ENCODE measurements around the gene MACF1. TPM values are rescaled to one million over a fixed set of nuclear protein-coding genes. Genes with fewer than 3 reads are reported as not detected.
"Not testable (repeated sequence)": the region's sequence is repeated elsewhere in the genome, so short reads cannot be mapped to it uniquely, and the experiment has no call there.

Gene MACF1
- total and polyA plus RNA-seq, 2 donors: 93.2 to 124 TPM

DNA sequence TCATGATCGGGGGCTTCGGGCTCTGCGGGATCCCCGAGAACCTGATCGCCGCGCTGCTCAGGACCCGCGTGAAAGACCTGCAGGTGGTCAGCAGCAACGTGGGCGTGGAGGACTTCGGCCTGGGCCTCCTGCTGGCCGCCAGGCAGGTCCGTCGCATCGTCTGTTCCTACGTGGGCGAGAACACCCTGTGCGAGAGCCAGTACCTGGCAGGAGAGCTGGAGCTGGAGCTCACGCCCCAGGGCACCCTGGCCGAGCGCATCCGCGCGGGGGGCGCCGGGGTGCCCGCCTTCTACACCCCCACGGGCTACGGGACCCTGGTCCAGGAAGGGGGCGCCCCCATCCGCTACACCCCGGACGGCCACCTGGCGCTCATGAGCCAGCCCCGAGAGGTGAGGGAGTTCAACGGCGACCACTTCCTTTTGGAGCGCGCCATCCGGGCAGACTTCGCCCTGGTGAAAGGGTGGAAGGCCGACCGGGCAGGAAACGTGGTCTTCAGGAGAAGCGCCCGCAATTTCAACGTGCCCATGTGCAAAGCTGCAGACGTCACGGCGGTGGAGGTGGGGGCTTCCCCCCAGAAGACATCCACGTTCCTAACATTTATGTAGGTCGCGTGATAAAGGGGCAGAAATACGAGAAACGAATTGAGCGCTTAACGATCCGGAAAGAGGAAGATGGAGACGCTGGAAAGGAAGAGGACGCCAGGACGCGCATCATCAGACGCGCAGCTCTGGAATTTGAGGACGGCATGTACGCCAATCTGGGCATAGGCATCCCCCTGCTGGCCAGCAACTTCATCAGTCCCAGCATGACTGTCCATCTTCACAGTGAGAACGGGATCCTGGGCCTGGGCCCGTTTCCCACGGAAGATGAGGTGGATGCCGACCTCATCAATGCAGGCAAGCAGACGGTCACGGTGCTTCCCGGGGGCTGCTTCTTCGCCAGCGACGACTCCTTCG lies 310.9 kb downstream of the MACF1 start:
- H3K9me3 ChIP-seq (ENCODE audit: control insufficient read depth in 2 of 2, insufficient read depth in 1 of 2, low read length in 1 of 2); H3K27ac ChIP-seq (ENCODE audit: low read depth in 1 of 2, low read length in 1 of 2); H3K4me3 ChIP-seq (ENCODE audit: low read length in 2 of 2); H3K36me3 ChIP-seq (ENCODE audit: control insufficient read depth in 2 of 2, insufficient read depth in 2 of 2, low read length in 1 of 2); H3K4me1 ChIP-seq (ENCODE audit: control insufficient read depth in 2 of 2, insufficient read depth in 2 of 2, low read length in 2 of 2); DNase-seq (ENCODE audit: low read depth in 6 of 9, low spot score in 9 of 9): not testable (repeated sequence)
- H3K27me3 ChIP-seq (ENCODE audit: control insufficient read depth in 2 of 2, insufficient read depth in 1 of 2, low read length in 1 of 2): peaks cover 4 to 15% of the 10 kb centered on the region in 2 donors
- under 1% methylated on average over 21 of the region's 78 CpGs for WGBS

- WGBS: 97% methylated on average over 4 of the region's 4 CpGs
- H3K36me3 ChIP-seq (ENCODE audit: control insufficient read depth in 2 of 2, insufficient read depth in 2 of 2, low read length in 1 of 2); H3K9me3 ChIP-seq (ENCODE audit: control insufficient read depth in 2 of 2, insufficient read depth in 1 of 2, low read length in 1 of 2); H3K27ac ChIP-seq (ENCODE audit: low read depth in 1 of 2, low read length in 1 of 2); DNase-seq (ENCODE audit: low read depth in 6 of 9, low spot score in 9 of 9); H3K4me3 ChIP-seq (ENCODE audit: low read length in 2 of 2); H3K4me1 ChIP-seq (ENCODE audit: control insufficient read depth in 2 of 2, insufficient read depth in 2 of 2, low read length in 2 of 2): not testable (repeated sequence)
- H3K27me3 ChIP-seq (ENCODE audit: control insufficient read depth in 2 of 2, insufficient read depth in 1 of 2, low read length in 1 of 2): peaks cover 4 to 11% of the 10 kb centered on the region in 2 donors
Measured at GRCh38 chr1:39516841-39517240, 312.3 kb downstream of the MACF1 start.

DNA sequence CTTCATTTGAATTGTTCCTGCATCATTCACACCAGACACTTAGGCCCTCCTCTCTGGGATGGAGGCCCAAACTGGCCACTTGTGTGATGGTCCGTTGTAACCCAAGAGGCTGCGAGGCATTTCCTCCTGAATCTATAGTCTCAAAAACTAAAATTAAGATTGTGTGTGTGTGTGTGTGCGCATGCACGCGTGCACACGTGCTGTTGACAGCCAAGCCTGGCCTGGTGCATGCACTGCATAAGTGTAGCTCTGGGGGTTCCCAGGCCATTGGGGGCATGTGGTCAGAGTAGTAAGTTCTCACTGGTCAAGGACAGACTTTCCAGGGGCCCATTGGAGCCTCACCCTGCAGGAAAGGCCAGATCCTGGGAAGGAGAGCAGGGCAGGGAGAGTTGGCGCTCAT lies 313.4 kb downstream of the MACF1 start:
- not testable (repeated sequence) for H3K9me3 ChIP-seq (ENCODE audit: control insufficient read depth in 2 of 2, insufficient read depth in 1 of 2, low read length in 1 of 2); H3K4me1 ChIP-seq (ENCODE audit: control insufficient read depth in 2 of 2, insufficient read depth in 2 of 2, low read length in 2 of 2); DNase-seq (ENCODE audit: low read depth in 6 of 9, low spot score in 9 of 9); H3K27ac ChIP-seq (ENCODE audit: low read depth in 1 of 2, low read length in 1 of 2); H3K27me3 ChIP-seq (ENCODE audit: control insufficient read depth in 2 of 2, insufficient read depth in 1 of 2, low read length in 1 of 2); H3K4me3 ChIP-seq (ENCODE audit: low read length in 2 of 2); H3K36me3 ChIP-seq (ENCODE audit: control insufficient read depth in 2 of 2, insufficient read depth in 2 of 2, low read length in 1 of 2)
- WGBS: 97% methylated on average over 6 of the region's 7 CpGs

DNA sequence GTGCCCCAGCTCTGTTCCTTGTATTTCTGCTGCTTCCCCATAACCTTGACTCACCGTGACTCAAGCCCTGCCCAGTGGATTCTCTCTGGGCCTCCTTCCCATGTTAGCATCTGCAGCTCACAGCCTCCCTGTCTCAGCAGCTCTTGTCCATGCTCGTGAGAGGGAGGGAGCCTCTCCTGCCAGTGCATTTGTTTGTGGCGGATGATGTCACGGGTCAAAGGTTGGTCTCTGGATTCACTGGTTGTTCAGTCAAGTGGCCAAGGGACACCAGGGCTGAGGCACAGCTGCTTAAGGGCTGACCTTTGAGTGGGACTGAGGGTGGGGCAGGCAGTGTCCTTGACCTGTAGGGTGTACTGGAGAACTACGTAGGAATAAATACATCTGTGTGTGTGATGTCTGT lies 314.9 kb downstream of the MACF1 start:
- not testable (repeated sequence) for H3K27me3 ChIP-seq (ENCODE audit: control insufficient read depth in 2 of 2, insufficient read depth in 1 of 2, low read length in 1 of 2); H3K36me3 ChIP-seq (ENCODE audit: control insufficient read depth in 2 of 2, insufficient read depth in 2 of 2, low read length in 1 of 2); H3K4me3 ChIP-seq (ENCODE audit: low read length in 2 of 2); H3K9me3 ChIP-seq (ENCODE audit: control insufficient read depth in 2 of 2, insufficient read depth in 1 of 2, low read length in 1 of 2); H3K27ac ChIP-seq (ENCODE audit: low read depth in 1 of 2, low read length in 1 of 2); H3K4me1 ChIP-seq (ENCODE audit: control insufficient read depth in 2 of 2, insufficient read depth in 2 of 2, low read length in 2 of 2); DNase-seq (ENCODE audit: low read depth in 6 of 9, low spot score in 9 of 9)
- WGBS: 93% methylated on average over 2 of the region's 5 CpGs

DNA sequence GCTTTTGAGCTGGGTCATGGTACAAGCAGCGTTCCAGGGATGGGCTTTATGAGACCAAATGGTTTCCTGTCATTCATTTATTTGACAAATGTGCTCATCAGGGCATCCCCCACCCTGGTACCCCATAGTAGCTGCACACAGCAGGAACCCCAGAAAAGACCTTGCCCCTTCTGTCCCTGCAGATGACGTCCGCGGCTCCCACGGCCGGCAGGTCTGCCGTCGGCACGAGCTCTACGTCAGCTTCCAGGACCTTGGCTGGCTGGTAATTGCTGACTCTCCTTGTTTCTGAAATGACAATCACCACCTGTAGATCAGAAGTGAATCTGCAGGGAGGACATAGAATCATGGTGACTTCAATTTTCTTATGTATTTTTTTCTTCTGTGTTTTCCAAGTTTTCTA lies 317.7 kb downstream of the MACF1 start:
- H3K9me3 ChIP-seq (ENCODE audit: control insufficient read depth in 2 of 2, insufficient read depth in 1 of 2, low read length in 1 of 2); H3K4me3 ChIP-seq (ENCODE audit: low read length in 2 of 2); H3K36me3 ChIP-seq (ENCODE audit: control insufficient read depth in 2 of 2, insufficient read depth in 2 of 2, low read length in 1 of 2); DNase-seq (ENCODE audit: low read depth in 6 of 9, low spot score in 9 of 9); H3K27me3 ChIP-seq (ENCODE audit: control insufficient read depth in 2 of 2, insufficient read depth in 1 of 2, low read length in 1 of 2); H3K4me1 ChIP-seq (ENCODE audit: control insufficient read depth in 2 of 2, insufficient read depth in 2 of 2, low read length in 2 of 2); H3K27ac ChIP-seq (ENCODE audit: low read depth in 1 of 2, low read length in 1 of 2): not testable (repeated sequence)
- 92% methylated on average over 10 of the region's 10 CpGs for WGBS

DNA sequence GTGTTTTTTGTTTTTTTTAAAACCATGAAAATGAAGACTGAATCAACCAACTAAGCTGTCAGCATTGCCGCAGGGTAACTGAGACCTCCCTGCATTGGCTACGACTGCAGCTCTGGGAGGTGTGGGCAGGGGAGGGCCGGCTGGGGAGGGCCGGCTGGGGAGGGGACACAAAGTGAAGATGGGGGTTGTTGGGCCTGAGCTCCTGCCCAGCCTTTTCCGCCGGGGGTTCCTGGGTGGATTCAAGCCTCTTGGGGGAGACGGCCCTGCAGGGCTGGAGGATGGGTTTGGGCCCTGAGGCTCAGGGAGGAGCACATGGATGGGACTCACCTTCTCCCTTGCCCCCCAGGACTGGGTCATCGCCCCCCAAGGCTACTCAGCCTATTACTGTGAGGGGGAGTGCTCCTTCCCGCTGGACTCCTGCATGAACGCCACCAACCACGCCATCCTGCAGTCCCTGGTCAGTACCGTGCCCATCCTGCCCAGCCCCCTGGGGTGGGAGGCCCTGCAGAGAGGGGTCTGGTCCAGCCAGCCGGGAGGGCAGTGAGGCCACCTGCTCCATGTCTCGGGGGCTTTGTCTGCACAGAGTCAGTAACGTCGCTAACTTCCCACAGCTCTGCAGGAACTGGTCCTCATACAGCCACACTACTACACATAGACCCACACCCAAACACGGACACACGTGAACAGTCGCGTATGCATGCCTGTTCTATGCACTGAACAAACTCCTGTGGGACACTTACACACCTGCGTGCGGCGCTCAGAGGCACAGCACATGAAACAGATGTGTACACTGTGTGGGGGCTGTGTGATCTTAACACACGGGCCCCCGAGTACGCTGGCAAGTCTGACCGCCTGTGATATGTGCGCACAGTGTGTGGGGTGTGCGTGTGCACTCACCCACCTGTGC lies 318.4 kb downstream of the MACF1 start:
- no peaks in the 10 kb centered on the region for H3K27me3 ChIP-seq (ENCODE audit: control insufficient read depth in 2 of 2, insufficient read depth in 1 of 2, low read length in 1 of 2)
- no peak overlapping the region for H3K27ac ChIP-seq (ENCODE audit: low read depth in 1 of 2, low read length in 1 of 2)
- WGBS: 95% methylated on average over 29 of the region's 29 CpGs

GRCh38 chr1:39524171-39524570 lies 319.7 kb downstream of the MACF1 start:
- Histone ChIP-seq H3K27ac (ENCODE audit: low read depth in 1 of 2, low read length in 1 of 2) (no peak overlapping the region), H3K9me3 (ENCODE audit: control insufficient read depth in 2 of 2, insufficient read depth in 1 of 2, low read length in 1 of 2) (no peaks in the 10 kb centered on the region), H3K4me1 (ENCODE audit: control insufficient read depth in 2 of 2, insufficient read depth in 2 of 2, low read length in 2 of 2) (peaks cover 0 to 9% of the 10 kb centered on the region in 2 donors), H3K4me3 (ENCODE audit: low read length in 2 of 2) (no peak overlapping the region), H3K36me3 (ENCODE audit: control insufficient read depth in 2 of 2, insufficient read depth in 2 of 2, low read length in 1 of 2) (peaks cover 14 to 20% of the 10 kb centered on the region in 2 donors), H3K27me3 (ENCODE audit: control insufficient read depth in 2 of 2, insufficient read depth in 1 of 2, low read length in 1 of 2) (no peaks in the 10 kb centered on the region)
- WGBS: 93% methylated on average over 6 of the region's 6 CpGs
- DNase-seq (ENCODE audit: low read depth in 6 of 9, low spot score in 9 of 9): no peak

More for the DNA sequence above, 318.4 kb downstream of the MACF1 start:
- Histone ChIP-seq H3K4me3 (ENCODE audit: low read length in 2 of 2) (no peak overlapping the region), H3K4me1 (ENCODE audit: control insufficient read depth in 2 of 2, insufficient read depth in 2 of 2, low read length in 2 of 2) (peaks cover 0 to 9% of the 10 kb centered on the region in 2 donors), H3K9me3 (ENCODE audit: control insufficient read depth in 2 of 2, insufficient read depth in 1 of 2, low read length in 1 of 2) (no peaks in the 10 kb centered on the region), H3K36me3 (ENCODE audit: control insufficient read depth in 2 of 2, insufficient read depth in 2 of 2, low read length in 1 of 2) (peaks cover 10 to 12% of the 10 kb centered on the region in 2 donors)
- DNase-seq (ENCODE audit: low read depth in 6 of 9, low spot score in 9 of 9): no peak

DNA sequence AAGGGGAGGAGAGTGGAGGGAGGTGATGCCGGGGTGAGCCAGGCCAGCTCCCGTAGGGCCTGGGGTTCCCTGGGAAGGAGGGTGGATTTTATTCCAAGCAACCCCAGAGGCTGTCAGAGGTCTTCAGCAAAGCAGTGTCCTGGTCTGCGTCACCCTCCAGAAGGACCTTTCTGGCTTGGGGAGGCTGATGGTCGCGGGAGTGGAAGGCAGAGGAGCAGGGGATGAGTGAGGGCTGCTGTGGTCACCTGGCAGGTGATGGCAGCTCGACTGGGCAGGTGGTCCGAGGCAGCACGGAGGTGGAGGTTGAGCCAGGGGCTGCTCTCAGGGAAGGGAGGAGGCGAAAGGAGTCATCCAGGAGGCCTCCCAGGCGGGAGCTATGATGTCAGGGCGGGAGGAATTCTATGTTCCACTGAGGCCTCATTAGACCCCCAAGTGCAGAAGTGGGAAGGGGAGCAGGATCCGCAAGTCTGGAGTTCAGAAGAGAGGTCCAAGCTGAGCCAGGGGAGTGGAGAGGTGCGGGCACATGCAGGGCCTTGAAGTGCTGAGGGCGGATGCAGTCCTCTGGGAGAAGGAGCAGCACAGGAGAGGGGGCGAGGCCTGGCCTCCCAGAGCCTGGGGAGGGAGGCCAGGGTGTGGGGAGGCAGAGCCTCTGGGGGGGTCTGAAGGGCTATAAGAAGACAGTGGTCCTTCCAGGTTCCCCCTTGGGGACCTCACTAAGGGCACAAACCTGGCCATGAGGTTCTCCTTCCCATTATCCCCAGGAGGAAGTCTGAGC lies 320.3 kb downstream of the MACF1 start:
- Histone ChIP-seq H3K36me3 (ENCODE audit: control insufficient read depth in 2 of 2, insufficient read depth in 2 of 2, low read length in 1 of 2) (peaks cover 14 to 22% of the 10 kb centered on the region in 2 donors), H3K4me1 (ENCODE audit: control insufficient read depth in 2 of 2, insufficient read depth in 2 of 2, low read length in 2 of 2) (peaks cover 0 to 9% of the 10 kb centered on the region in 2 donors), H3K27me3 (ENCODE audit: control insufficient read depth in 2 of 2, insufficient read depth in 1 of 2, low read length in 1 of 2) (no peaks in the 10 kb centered on the region), H3K4me3 (ENCODE audit: low read length in 2 of 2) (no peak overlapping the region), H3K27ac (ENCODE audit: low read depth in 1 of 2, low read length in 1 of 2) (no peak overlapping the region), H3K9me3 (ENCODE audit: control insufficient read depth in 2 of 2, insufficient read depth in 1 of 2, low read length in 1 of 2) (no peaks in the 10 kb centered on the region)
- no peak for DNase-seq (ENCODE audit: low read depth in 6 of 9, low spot score in 9 of 9)
- WGBS: 97% methylated on average over 15 of the region's 15 CpGs

All from thymus (tissue), 11 donors.